Left ventricle myocardium inferior (tissue), 1 donor: ENCODE measurements around the gene KANK3. TPM values are rescaled to one million over a fixed set of nuclear protein-coding genes. Genes with fewer than 3 reads are reported as not detected.
"Not testable (repeated sequence)": the region's sequence is repeated elsewhere in the genome, so short reads cannot be mapped to it uniquely, and the experiment has no call there.

Experiments used
- DNase-seq: peaks from one replicate; pipeline ENCODE4 v3.0.0-alpha.2; 2020
- H3K27ac ChIP-seq: fragments of 200-600 bp; replicated peaks from 2 replicates; pipeline ENCODE4 v1.8.0; 2021
- H3K27me3 ChIP-seq: fragments of 200-600 bp; 2 replicates; pipeline ENCODE4 v1.8.0; 2021; ENCODE audit warnings: low read depth
- H3K36me3 ChIP-seq: fragments of 200-600 bp; 2 replicates; pipeline ENCODE4 v1.8.0; 2021
- H3K4me1 ChIP-seq: fragments of 200-600 bp; 2 replicates; pipeline ENCODE4 v1.8.0; 2021
- H3K4me3 ChIP-seq: fragments of 200-600 bp; 2 replicates; pipeline ENCODE4 v1.8.0; 2021; ENCODE audit warnings: mild to moderate bottlenecking, moderate library complexity
- H3K9me3 ChIP-seq: fragments of 200-600 bp; replicated peaks from 2 replicates; pipeline ENCODE4 v1.8.0; 2021
- CTCF ChIP-seq: fragments of 200-600 bp; IDR thresholded peaks from 2 replicates; pipeline ENCODE4 v1.8.0; 2021; ENCODE audit warnings: antibody characterized with exemption, mild to moderate bottlenecking, borderline replicate concordance
- intact Hi-C: fragments of 100-400 bp; cut with micrococcal nuclease; formaldehyde crosslinking; loops from one replicate; pipeline ENCODE4 v1.11.0; 2022
- total RNA-seq: library from RNA; stranded (reverse); fragmentation: NEBNext Ultra II Directional; extraction: Animal tissue kit (Norgen Biotek cat#: 25700); gene quantifications from one replicate; pipeline ENCODE4 v1.2.1, GENCODE V29; 2021
- donor health status: DM: no; HTN: yes; CAD: no; lungs with severe emphysema.

Gene KANK3
- total RNA-seq, 1 donor from 2014 or later, result 19.9 TPM

GRCh38 chr19:8306235-8307054, 36.6 kb downstream of the KANK3 start:
- no peaks in the 10 kb centered on the region for H3K9me3 ChIP-seq
- peak overlapping the region; percentile 77 for H3K4me3 ChIP-seq
- peaks cover 30% of the 10 kb centered on the region for H3K36me3 ChIP-seq
- DNase-seq, result no peak
- peaks cover 63% of the 10 kb centered on the region for H3K4me1 ChIP-seq
- no peak for TF ChIP-seq CTCF
- no peaks in the 10 kb centered on the region for H3K27me3 ChIP-seq
- peak overlapping the region; percentile 85 for H3K27ac ChIP-seq
- intact Hi-C loops, result no loop called here

- Histone ChIP-seq H3K27ac (peak overlapping the region; percentile 85), H3K27me3 (no peaks in the 10 kb centered on the region)
- intact Hi-C loops, result no loop called here
Measured at GRCh38 chr19:8305798-8306197, 37.3 kb downstream of the KANK3 start.

GRCh38 chr19:8304841-8305621, 38.0 kb downstream of the KANK3 start:
- intact Hi-C loops, result no loop called here
- H3K27ac ChIP-seq, result no peak overlapping the region
- TF ChIP-seq CTCF, result no peak

More at GRCh38 chr19:8305798-8306197, 37.3 kb downstream of the KANK3 start:
- H3K4me3 ChIP-seq, result peak overlapping the region; percentile 77
- no peaks in the 10 kb centered on the region for H3K9me3 ChIP-seq
- TF ChIP-seq CTCF, result no peak
- no peak for DNase-seq
- peaks cover 60% of the 10 kb centered on the region for H3K4me1 ChIP-seq
- peaks cover 23% of the 10 kb centered on the region for H3K36me3 ChIP-seq

GRCh38 chr19:8302734-8303133, 40.3 kb downstream of the KANK3 start:
- Histone ChIP-seq H3K9me3 (no peaks in the 10 kb centered on the region), H3K36me3 (peaks cover 13% of the 10 kb centered on the region), H3K27me3 (no peaks in the 10 kb centered on the region), H3K4me3 (no peak overlapping the region), H3K4me1 (peaks cover 40% of the 10 kb centered on the region), H3K27ac (peak overlapping the region; percentile 48)
- no peak for DNase-seq
- no peak for TF ChIP-seq CTCF
- intact Hi-C loops, result no loop called here

More at GRCh38 chr19:8304841-8305621, 38.0 kb downstream of the KANK3 start:
- Histone ChIP-seq H3K4me1 (peaks cover 60% of the 10 kb centered on the region), H3K4me3 (no peak overlapping the region), H3K36me3 (peaks cover 22% of the 10 kb centered on the region), H3K9me3 (no peaks in the 10 kb centered on the region), H3K27me3 (no peaks in the 10 kb centered on the region)
- DNase-seq, result no peak

- TF ChIP-seq CTCF, result no peak
- no peaks in the 10 kb centered on the region for H3K9me3 ChIP-seq
- no peak overlapping the region for H3K4me3 ChIP-seq
- H3K36me3 ChIP-seq, result peaks cover 13% of the 10 kb centered on the region
- no peaks in the 10 kb centered on the region for H3K27me3 ChIP-seq
- H3K4me1 ChIP-seq, result peaks cover 36% of the 10 kb centered on the region
- intact Hi-C loops, result no loop called here
- peak overlapping the region; percentile 51 for H3K27ac ChIP-seq
- peak; percentile 79 for DNase-seq
Measured at GRCh38 chr19:8302357-8302691, 40.7 kb downstream of the KANK3 start.

- H3K9me3 ChIP-seq, intact Hi-C loops, DNase-seq, H3K27ac ChIP-seq, H3K36me3 ChIP-seq, H3K27me3 ChIP-seq, H3K4me1 ChIP-seq, H3K4me3 ChIP-seq: not testable (repeated sequence)
Measured at GRCh38 chr19:8291337-8291736, 51.7 kb downstream of the KANK3 start.

- H3K9me3 ChIP-seq, H3K4me3 ChIP-seq, H3K27ac ChIP-seq, DNase-seq, intact Hi-C loops, H3K4me1 ChIP-seq, H3K27me3 ChIP-seq, H3K36me3 ChIP-seq: not testable (repeated sequence)
Measured at GRCh38 chr19:8276508-8276907, 66.6 kb downstream of the KANK3 start.
